Endothelial cell of umbilical vein (primary cell): Measurements from ENCODE around the gene NR2C2. TPM values are rescaled to one million over a fixed set of nuclear protein-coding genes. Genes with fewer than 3 reads are reported as not detected.

Source experiments
- BruUV-seq: library from RNA; stranded (reverse); fragments of 400-500 nt; replicated peaks from 2 replicates; lab custom pipeline; 2021; lab: Mats Ljungman, UMichigan
- CTCF ChIA-PET: fragments of 300-600, 350-600 bp; sonication (Branson Sonifier 250); formaldehyde crosslinking; loops from one replicate; lab custom pipeline; 2021; ENCODE audit warnings: antibody characterized with exemption, inconsistent platforms; lab: Charles Lee
- POLR2A ChIA-PET: fragments of 300-600, 350-600 bp; sonication (Branson Sonifier 250); formaldehyde crosslinking; loops from one replicate; lab custom pipeline; 2021; ENCODE audit warnings: antibody characterized with exemption, inconsistent platforms; lab: Charles Lee
- DNase-seq: peaks from one replicate; pipeline ENCODE4 v3.0.0-alpha.2; 2011; ENCODE audit warnings: low read depth, low spot score
- FAIRE-seq: peaks from 2 replicates; lab custom pipeline; 2011; peaks lifted over from hg19 to GRCh38; lab: Jason Lieb, UNC
- H2AFZ ChIP-seq: 2 replicates; pipeline ENCODE4 v1.6.0; 2012; ENCODE audit warnings: low read depth, low read length, control low read depth, inconsistent platforms
- H3K27ac ChIP-seq: 2 replicates; pipeline ENCODE4 v1.5.1; 2011; ENCODE audit warnings: low read depth, mild to moderate bottlenecking, control low read depth, low read length, moderate library complexity; ENCODE audit not compliant: insufficient read depth
- H3K27me3 ChIP-seq, 2 experiments: 2 replicates each; pipeline versions ENCODE4 v1.6.0 to v1.6.1; 2011; ENCODE audit warnings: low read length in 2 of 2, mixed read lengths in 1 of 2; ENCODE audit not compliant: control insufficient read depth in 2 of 2, insufficient read depth in 2 of 2
- H3K36me3 ChIP-seq, 2 experiments: 2 replicates in 1 of 2; 3 replicates in 1 of 2; pipeline ENCODE4 v1.5.1; 2011; ENCODE audit warnings: low read length in 2 of 2, mild to moderate bottlenecking in 1 of 2, moderate library complexity in 1 of 2; ENCODE audit not compliant: control insufficient read depth in 2 of 2, insufficient read depth in 2 of 2; ENCODE audit errors: extremely low read depth in 1 of 2
- H3K4me1 ChIP-seq: 3 replicates; pipeline ENCODE4 v1.5.1; 2011; ENCODE audit warnings: mild to moderate bottlenecking, low read length; ENCODE audit not compliant: control insufficient read depth, insufficient read depth; ENCODE audit errors: extremely low read depth
- H3K4me2 ChIP-seq: 2 replicates; pipeline ENCODE4 v1.6.1; 2011; ENCODE audit warnings: low read length, control low read depth, mixed read lengths; ENCODE audit not compliant: insufficient read depth
- H3K4me3 ChIP-seq, 3 experiments: fragments of 200-600 bp in 1 of 3; sonication (generic), shearing (Covaris generic) in 1 of 3; replicated peaks in 1 of 3; 2 replicates each; pipeline ENCODE4 v1.5.1; 2011 to 2016; ENCODE audit warnings: control low read depth in 3 of 3, low read length in 3 of 3, mild to moderate bottlenecking in 2 of 3, inconsistent platforms in 1 of 3, low read depth in 1 of 3, moderate library complexity in 1 of 3; ENCODE audit not compliant: insufficient read depth in 1 of 3
- H3K79me2 ChIP-seq: 2 replicates; pipeline ENCODE4 v1.6.0; 2012; ENCODE audit warnings: low read length, inconsistent platforms; ENCODE audit not compliant: control insufficient read depth, insufficient read depth
- H3K9ac ChIP-seq: replicated peaks from 2 replicates; pipeline ENCODE3; 2011; ENCODE audit warnings: low read length, control low read depth; ENCODE audit not compliant: insufficient read depth; ENCODE audit errors: extremely low read depth
- H3K9me1 ChIP-seq: replicated peaks from 3 replicates; pipeline ENCODE4 v1.6.0; 2011; ENCODE audit warnings: mild to moderate bottlenecking, low read length; ENCODE audit not compliant: control insufficient read depth, insufficient read depth; ENCODE audit errors: extremely low read depth
- H3K9me3 ChIP-seq: replicated peaks from 2 replicates; pipeline ENCODE4 v1.5.1; 2012; ENCODE audit warnings: low read length, inconsistent platforms; ENCODE audit not compliant: control insufficient read depth, insufficient read depth
- H4K20me1 ChIP-seq: replicated peaks from 2 replicates; pipeline ENCODE3; 2011; ENCODE audit warnings: mild to moderate bottlenecking, low read length; ENCODE audit not compliant: control insufficient read depth, insufficient read depth; ENCODE audit errors: extremely low read depth
- EZH2 ChIP-seq: IDR thresholded peaks from 2 replicates; pipeline ENCODE4 v1.6.1; 2012; ENCODE audit warnings: borderline replicate concordance, low read depth, mild to moderate bottlenecking, moderate library complexity, low read length, inconsistent platforms; ENCODE audit not compliant: severe bottlenecking
- FOS ChIP-seq: IDR thresholded peaks from 2 replicates; pipeline ENCODE4 v1.6.1; 2011; ENCODE audit warnings: mild to moderate bottlenecking, low read length, moderate library complexity, borderline replicate concordance; ENCODE audit not compliant: insufficient read depth
- GATA2 ChIP-seq: IDR thresholded peaks from 2 replicates; pipeline ENCODE4 v1.7.0; 2011; ENCODE audit warnings: low read depth, mild to moderate bottlenecking, moderate library complexity, mixed read lengths, low read length; ENCODE audit not compliant: insufficient read length, insufficient read depth
- JUN ChIP-seq: IDR thresholded peaks from 2 replicates; pipeline ENCODE4 v1.6.1; 2011; ENCODE audit warnings: borderline replicate concordance, low read depth; ENCODE audit not compliant: insufficient read length, insufficient read depth
- MYC ChIP-seq: IDR thresholded peaks from one replicate; pipeline ENCODE4 v1.6.1; 2011; ENCODE audit warnings: mild to moderate bottlenecking, low read depth, low read length
- POLR2A ChIP-seq: IDR thresholded peaks from 2 replicates; pipeline ENCODE4 v1.6.1; 2012; ENCODE audit warnings: low read depth, mild to moderate bottlenecking, control low read depth, low read length
- POLR2AphosphoS5 ChIP-seq: IDR thresholded peaks from 2 replicates; pipeline ENCODE4 v1.6.1; 2012; ENCODE audit warnings: low read depth, mild to moderate bottlenecking, control low read depth, low read length, moderate library complexity; ENCODE audit not compliant: insufficient read depth
- dilution Hi-C: fragments of 300-500 bp; cut with MboI; formaldehyde crosslinking; loops from one replicate; pipeline ENCODE4 v1.15.0; 2019; ENCODE audit warnings: low sequenced_read_pairs; ENCODE audit not compliant: extremely low pct_ligation_motif_present
- intact Hi-C: fragments of 100-400 bp; cut with micrococcal nuclease; formaldehyde crosslinking; loops from one replicate; pipeline ENCODE4 v1.10.0; 2022
- polyA plus RNA-seq, 4 experiments: library from polyadenylated mRNA; depleted of rRNA in 3 of 4; stranded (reverse) in 3 of 4; unstranded in 1 of 4; fragments of >200 nt; gene quantifications; 2 replicates each; pipeline versions ENCODE4 v1.2.1 to v1.2.3, GENCODE V29; 2011 to 2012; ENCODE audit warnings: missing spikeins in 1 of 4
- total RNA-seq: library from RNA; stranded (reverse); gene quantifications from 2 replicates; pipeline ENCODE4 v1.2.3, GENCODE V29; 2021
- TF ChIP-seq, protein P1 (sequence below): IDR thresholded peaks from 2 replicates; pipeline ENCODE4 v1.6.1; 2011; ENCODE audit not compliant: insufficient read depth, insufficient read length
- TF ChIP-seq, protein P2 (sequence below), 2 donors: IDR thresholded peaks; 1 replicate in 1 of 2; 2 replicates in 1 of 2; pipeline ENCODE4 v1.5.1; 2011; ENCODE audit warnings: low read length in 2 of 2, mild to moderate bottlenecking in 2 of 2, moderate library complexity in 2 of 2, control low read depth in 1 of 2, inconsistent platforms in 1 of 2, low read depth in 1 of 2; ENCODE audit not compliant: insufficient read depth in 1 of 2; ENCODE audit errors: extremely low read depth in 1 of 2

Gene NR2C2
- total and polyA plus RNA-seq, 2 donors (not counting 3 experiments of a cell fraction or from before 2014, with no cell fraction given): 20.3 to 59.8 TPM

DNA sequence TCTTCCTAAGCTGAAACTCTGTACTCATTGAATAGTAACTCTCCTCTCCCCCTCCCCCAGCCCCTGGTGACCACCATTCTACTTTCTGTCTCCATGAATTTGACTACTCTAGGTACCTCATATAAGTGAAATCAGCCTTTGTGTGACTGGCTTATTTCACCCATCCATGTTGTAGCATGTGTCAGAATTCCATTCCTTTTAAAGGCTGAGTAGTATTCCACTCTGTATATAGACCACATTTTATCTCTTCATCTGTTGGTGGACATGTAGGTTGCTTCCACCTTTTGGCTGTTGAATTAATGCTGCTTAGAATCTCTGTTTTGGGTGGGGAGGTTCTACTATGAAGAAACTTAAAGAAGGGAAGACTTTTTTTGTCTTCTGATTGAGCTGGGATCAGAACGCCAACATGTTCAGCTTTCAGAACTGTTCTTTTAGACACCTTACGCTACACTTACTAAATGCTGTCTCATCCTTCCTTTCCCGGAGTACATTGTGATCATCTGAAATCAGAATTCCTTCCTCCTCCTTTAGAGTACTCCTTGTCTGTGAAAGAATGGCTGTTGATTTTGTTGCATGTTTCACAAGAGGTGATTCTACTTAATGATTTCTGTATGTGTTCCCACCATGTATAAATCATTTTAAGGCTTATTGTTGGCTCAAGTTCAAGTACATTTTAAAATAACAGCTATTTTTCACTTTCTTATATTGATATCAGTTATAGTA is 67.4 kb downstream of the NR2C2 start:
- no peak overlapping the region for H3K4me2 ChIP-seq
- no peak overlapping the region for H3K9ac ChIP-seq
- CTCF ChIA-PET: interaction anchor here (0.7 kb wide), 1 partner anchor 9 kb away, joined by 3 read pairs; no protein-coding TSS in a partner anchor
- intact Hi-C loops (no loop called here), dilution Hi-C loops (no loop called here)
- BruUV-seq: no TSS peak
- POLR2A ChIA-PET: no interaction called here
- TF ChIP-seq POLR2A (no peak), JUN (no peak), GATA2 (no peak), FOS (no peak), EZH2 (no peak), POLR2AphosphoS5 (no peak), MYC (no peak)
- TF ChIP-seq, protein P1, sequence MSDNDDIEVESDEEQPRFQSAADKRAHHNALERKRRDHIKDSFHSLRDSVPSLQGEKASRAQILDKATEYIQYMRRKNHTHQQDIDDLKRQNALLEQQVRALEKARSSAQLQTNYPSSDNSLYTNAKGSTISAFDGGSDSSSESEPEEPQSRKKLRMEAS: no peak
- TF ChIP-seq, protein P2, sequence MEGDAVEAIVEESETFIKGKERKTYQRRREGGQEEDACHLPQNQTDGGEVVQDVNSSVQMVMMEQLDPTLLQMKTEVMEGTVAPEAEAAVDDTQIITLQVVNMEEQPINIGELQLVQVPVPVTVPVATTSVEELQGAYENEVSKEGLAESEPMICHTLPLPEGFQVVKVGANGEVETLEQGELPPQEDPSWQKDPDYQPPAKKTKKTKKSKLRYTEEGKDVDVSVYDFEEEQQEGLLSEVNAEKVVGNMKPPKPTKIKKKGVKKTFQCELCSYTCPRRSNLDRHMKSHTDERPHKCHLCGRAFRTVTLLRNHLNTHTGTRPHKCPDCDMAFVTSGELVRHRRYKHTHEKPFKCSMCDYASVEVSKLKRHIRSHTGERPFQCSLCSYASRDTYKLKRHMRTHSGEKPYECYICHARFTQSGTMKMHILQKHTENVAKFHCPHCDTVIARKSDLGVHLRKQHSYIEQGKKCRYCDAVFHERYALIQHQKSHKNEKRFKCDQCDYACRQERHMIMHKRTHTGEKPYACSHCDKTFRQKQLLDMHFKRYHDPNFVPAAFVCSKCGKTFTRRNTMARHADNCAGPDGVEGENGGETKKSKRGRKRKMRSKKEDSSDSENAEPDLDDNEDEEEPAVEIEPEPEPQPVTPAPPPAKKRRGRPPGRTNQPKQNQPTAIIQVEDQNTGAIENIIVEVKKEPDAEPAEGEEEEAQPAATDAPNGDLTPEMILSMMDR (IDR thresholded peaks at IDR 0.05; ENCODE audit: extremely low read depth in 1 of 2, insufficient read depth in 1 of 2, low read depth in 1 of 2, low read length in 2 of 2): no peak
- no peaks in the 10 kb centered on the region for H4K20me1 ChIP-seq
- H3K27me3 ChIP-seq: no peaks in the 10 kb centered on the region
- H3K36me3 ChIP-seq: peaks cover 23% of the 10 kb centered on the region in 2 experiments
- H3K79me2 ChIP-seq: no peaks in the 10 kb centered on the region
- H3K9me3 ChIP-seq: no peaks in the 10 kb centered on the region
- FAIRE-seq (no peak), DNase-seq (no peak)
- no peaks in the 10 kb centered on the region for H3K9me1 ChIP-seq
- H3K4me3 ChIP-seq: no peak overlapping the region
- no peak overlapping the region for H2AFZ ChIP-seq
- no peaks in the 10 kb centered on the region for H3K4me1 ChIP-seq
- H3K27ac ChIP-seq: no peak overlapping the region
